ENCODE data around the gene ADSL.
A peak's percentile ranks its signal among the peaks of the same experiment; 100 is the strongest.

Gene ADSL

GRCh38 chr22:40332319-40332781 lies 13.9 kb upstream of the ADSL start:
- TF ChIP-seq, protein P1, sequence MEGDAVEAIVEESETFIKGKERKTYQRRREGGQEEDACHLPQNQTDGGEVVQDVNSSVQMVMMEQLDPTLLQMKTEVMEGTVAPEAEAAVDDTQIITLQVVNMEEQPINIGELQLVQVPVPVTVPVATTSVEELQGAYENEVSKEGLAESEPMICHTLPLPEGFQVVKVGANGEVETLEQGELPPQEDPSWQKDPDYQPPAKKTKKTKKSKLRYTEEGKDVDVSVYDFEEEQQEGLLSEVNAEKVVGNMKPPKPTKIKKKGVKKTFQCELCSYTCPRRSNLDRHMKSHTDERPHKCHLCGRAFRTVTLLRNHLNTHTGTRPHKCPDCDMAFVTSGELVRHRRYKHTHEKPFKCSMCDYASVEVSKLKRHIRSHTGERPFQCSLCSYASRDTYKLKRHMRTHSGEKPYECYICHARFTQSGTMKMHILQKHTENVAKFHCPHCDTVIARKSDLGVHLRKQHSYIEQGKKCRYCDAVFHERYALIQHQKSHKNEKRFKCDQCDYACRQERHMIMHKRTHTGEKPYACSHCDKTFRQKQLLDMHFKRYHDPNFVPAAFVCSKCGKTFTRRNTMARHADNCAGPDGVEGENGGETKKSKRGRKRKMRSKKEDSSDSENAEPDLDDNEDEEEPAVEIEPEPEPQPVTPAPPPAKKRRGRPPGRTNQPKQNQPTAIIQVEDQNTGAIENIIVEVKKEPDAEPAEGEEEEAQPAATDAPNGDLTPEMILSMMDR (IDR thresholded peaks at IDR 0.05; ENCODE audit: insufficient read depth, low read depth, low read length, missing control alignments), result no peak
- DNase-seq (ENCODE audit: low read depth), result peak; percentile 24
- H3K4me3 ChIP-seq (ENCODE audit: low read length), result no peak overlapping the region

GRCh38 chr22:40334060-40334459 lies 12.2 kb upstream of the ADSL start:
- TF ChIP-seq, protein P1 (IDR thresholded peaks at IDR 0.05; ENCODE audit: insufficient read depth, low read depth, low read length, missing control alignments), result no peak
- no peak for DNase-seq (ENCODE audit: low read depth)
- no peak overlapping the region for H3K4me3 ChIP-seq (ENCODE audit: low read length)

GRCh38 chr22:40334899-40335298 lies 11.4 kb upstream of the ADSL start:
- TF ChIP-seq, protein P1 (IDR thresholded peaks at IDR 0.05; ENCODE audit: insufficient read depth, low read depth, low read length, missing control alignments), result no peak
- DNase-seq (ENCODE audit: low read depth), result no peak
- H3K4me3 ChIP-seq (ENCODE audit: low read length), result no peak overlapping the region

DNA sequence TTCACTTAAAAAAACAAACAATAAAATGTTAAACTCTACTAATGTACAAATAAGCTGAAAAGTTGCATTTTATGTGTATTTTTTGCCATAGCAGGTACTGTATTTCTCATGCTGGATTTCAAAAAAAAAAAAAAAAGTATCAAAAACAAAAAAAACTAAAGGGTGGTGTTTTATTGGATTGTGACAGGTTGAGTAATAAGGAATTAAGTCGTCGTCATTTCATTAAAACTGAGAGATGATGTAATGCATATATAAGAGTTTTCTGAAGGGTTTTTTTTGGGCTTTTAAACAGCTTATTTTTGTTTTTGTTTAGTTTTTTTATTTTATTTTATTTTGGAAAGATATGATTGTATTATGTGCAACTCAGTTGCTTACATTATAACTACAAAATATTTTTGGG lies 10.9 kb upstream of the ADSL start:
- DNase-seq (ENCODE audit: low read depth), result no peak
- no peak overlapping the region for H3K4me3 ChIP-seq (ENCODE audit: low read length)

DNA sequence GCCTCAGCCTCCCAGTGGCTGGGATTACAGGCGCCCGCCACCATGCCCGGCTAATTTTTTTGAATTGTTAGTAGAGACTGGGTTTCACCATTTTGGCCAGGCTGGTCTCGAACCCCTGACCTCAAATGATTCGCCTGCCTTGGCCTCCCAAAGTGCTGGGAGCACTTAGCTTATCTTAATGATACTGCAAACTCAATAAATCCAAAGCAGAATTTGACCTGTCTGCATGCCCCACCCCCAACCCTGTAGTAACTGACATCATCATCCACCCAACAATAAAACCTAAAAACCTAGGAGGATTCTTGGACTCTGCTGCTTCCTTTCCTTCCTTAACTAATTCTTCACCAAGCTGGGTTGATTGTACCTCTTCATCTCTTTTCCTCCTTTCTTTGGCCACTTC lies 6.3 kb upstream of the ADSL start:
- no peak for DNase-seq (ENCODE audit: low read depth)
- H3K4me3 ChIP-seq (ENCODE audit: low read length), result no peak overlapping the region
- TF ChIP-seq, protein P1 (IDR thresholded peaks at IDR 0.05; ENCODE audit: insufficient read depth, low read depth, low read length, missing control alignments), result no peak

More for the DNA sequence above, 10.9 kb upstream of the ADSL start:
- TF ChIP-seq, protein P1 (IDR thresholded peaks at IDR 0.05; ENCODE audit: insufficient read depth, low read depth, low read length, missing control alignments), result no peak

DNA sequence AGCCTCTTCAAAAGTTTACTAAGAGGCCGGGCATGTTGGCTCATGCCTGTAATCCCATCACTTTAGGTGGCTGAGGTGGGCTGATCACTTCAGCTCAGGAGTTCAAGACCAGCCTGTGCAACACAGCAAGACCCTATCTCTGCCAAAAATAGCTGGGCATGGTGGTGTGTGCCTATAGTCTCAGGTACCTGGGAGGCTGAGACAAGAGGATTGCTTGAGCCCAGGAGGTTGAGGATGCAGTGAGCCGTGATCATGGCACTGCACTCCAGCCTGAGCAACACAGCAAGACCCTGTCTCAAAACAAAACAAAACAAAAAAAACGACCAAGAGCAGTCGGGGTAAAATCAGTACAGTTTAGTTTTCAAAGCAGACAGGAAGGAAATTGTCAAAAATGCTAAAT lies 4.7 kb upstream of the ADSL start:
- TF ChIP-seq, protein P1 (IDR thresholded peaks at IDR 0.05; ENCODE audit: insufficient read depth, low read depth, low read length, missing control alignments), result no peak
- no peak for DNase-seq (ENCODE audit: low read depth)
- no peak overlapping the region for H3K4me3 ChIP-seq (ENCODE audit: low read length)

- no peak for DNase-seq (ENCODE audit: low read depth)
- H3K4me3 ChIP-seq (ENCODE audit: low read length), result no peak overlapping the region
- TF ChIP-seq, protein P1 (IDR thresholded peaks at IDR 0.05; ENCODE audit: insufficient read depth, low read depth, low read length, missing control alignments), result no peak
Measured at GRCh38 chr22:40342521-40342920, 3.8 kb upstream of the ADSL start.

Measured in epithelial cell of esophagus (primary cell).